Measurements from ENCODE around the gene B3GNT3. TPM values are rescaled to one million over a fixed set of nuclear protein-coding genes. Genes with fewer than 3 reads are reported as not detected.

B3GNT3 gene
- total and polyA plus RNA-seq, 2 of the 13 experiments (the other 11 are each of a cell fraction or from before 2014, with no cell fraction given): 0.86 to 4.0 TPM

GRCh38 chr19:17797424-17798201, 2.7 kb downstream of the B3GNT3 start (continued):
- no peak for TF ChIP-seq ZNF562 (CRISPR knock-in tag; IDR thresholded peaks at IDR 0.05; ENCODE audit: borderline replicate concordance)
- TF ChIP-seq PHF21A (CRISPR knock-in tag; IDR thresholded peaks at IDR 0.05): peak; percentile 76
- 0 out of 2 replicates have a peak, but pooled peaks have one; percentile 33 for TF ChIP-seq ESRRA (CRISPR knock-in tag; IDR thresholded peaks at IDR 0.05; ENCODE audit: low read depth)
- TF ChIP-seq ZNF263 (CRISPR knock-in tag; IDR thresholded peaks at IDR 0.05): no peak
- TF ChIP-seq SIN3B (IDR thresholded peaks at IDR 0.05; ENCODE audit: low read length): no peak
- TF ChIP-seq ZNF720 (CRISPR knock-in tag; IDR thresholded peaks at IDR 0.05): no peak
- TF ChIP-seq RNF219 (CRISPR knock-in tag; IDR thresholded peaks at IDR 0.05): no peak
- no peak for TF ChIP-seq ZNF136 (CRISPR knock-in tag; IDR thresholded peaks at IDR 0.05; ENCODE audit: low read depth)
- TF ChIP-seq ZFP36 (IDR thresholded peaks at IDR 0.05; ENCODE audit: borderline replicate concordance, low read depth, low read length, partially characterized antibody): peak; percentile 4
- peak; percentile 67 for TF ChIP-seq CREB1 (IDR thresholded peaks at IDR 0.05)
- peak; percentile 52; the same call in 1 of the 2 replicates for TF ChIP-seq CREB1 (CRISPR knock-in tag; IDR thresholded peaks at IDR 0.05)
- no peak for TF ChIP-seq PHB2 (IDR thresholded peaks at IDR 0.05; ENCODE audit: partially characterized antibody)
- TF ChIP-seq ATF2 (CRISPR knock-in tag; IDR thresholded peaks at IDR 0.05): no peak
- TF ChIP-seq SPEN (CRISPR knock-in tag; IDR thresholded peaks at IDR 0.05; ENCODE audit: low read depth): peak; percentile 56
- peak; percentile 62; the same call in 1 of the 2 replicates for TF ChIP-seq ARID3A (IDR thresholded peaks at IDR 0.05; ENCODE audit: low read depth, low read length)
- TF ChIP-seq IKZF4 (CRISPR knock-in tag; IDR thresholded peaks at IDR 0.05; ENCODE audit: borderline replicate concordance, low read depth, not compliant biosample characterization): no peak
- TF ChIP-seq U2AF1 (optimal IDR thresholded peaks at IDR 0.05; ENCODE audit: low read depth, low read length): peak; percentile 31
- peak; percentile 45 for TF ChIP-seq CREM (IDR thresholded peaks at IDR 0.05)
- no peak for TF ChIP-seq CREM (CRISPR knock-in tag; IDR thresholded peaks at IDR 0.05)
- TF ChIP-seq FOXP1 (IDR thresholded peaks at IDR 0.05): no peak
- TF ChIP-seq FOXP1 (CRISPR knock-in tag; IDR thresholded peaks at IDR 0.05): peak; percentile 17; the same call in 1 of the 2 replicates
- TF ChIP-seq ZFY (CRISPR knock-in tag; IDR thresholded peaks at IDR 0.05): no peak
- TF ChIP-seq MAFK (conservative IDR thresholded peaks at IDR 0.05 in 1 of 2, IDR thresholded peaks at IDR 0.05 in 1 of 2; ENCODE audit: low read length in 2 of 2): no peak
- TF ChIP-seq PATZ1 (CRISPR knock-in tag; IDR thresholded peaks at IDR 0.05): peak; percentile 31; the same call in 1 of the 2 replicates
- TF ChIP-seq NR1H2 (CRISPR knock-in tag; IDR thresholded peaks at IDR 0.05; ENCODE audit: borderline replicate concordance, low read depth): no peak

Data from HepG2 (cell line).